NOMO-1 (cell line): ENCODE measurements around the gene CKMT1B.
"Not testable (repeated sequence)": the region's sequence is repeated elsewhere in the genome, so short reads cannot be mapped to it uniquely, and the experiment has no call there.

Experiments
- DNase-seq, 2 experiments: peaks; one replicate each; lab custom pipeline; 2025; ENCODE audit not compliant: unreplicated experiment in 2 of 2; lab: John Stamatoyannopoulos, UW

The CKMT1B gene

GRCh38 chr15:43593328-43594190 is at the start of gene CKMT1B:
TSS of gene CKMT1B (plus strand) at chr15:43594027. CDS start at chr15:43594219, 192 bp downstream.
- not testable (repeated sequence) for DNase-seq

DNA sequence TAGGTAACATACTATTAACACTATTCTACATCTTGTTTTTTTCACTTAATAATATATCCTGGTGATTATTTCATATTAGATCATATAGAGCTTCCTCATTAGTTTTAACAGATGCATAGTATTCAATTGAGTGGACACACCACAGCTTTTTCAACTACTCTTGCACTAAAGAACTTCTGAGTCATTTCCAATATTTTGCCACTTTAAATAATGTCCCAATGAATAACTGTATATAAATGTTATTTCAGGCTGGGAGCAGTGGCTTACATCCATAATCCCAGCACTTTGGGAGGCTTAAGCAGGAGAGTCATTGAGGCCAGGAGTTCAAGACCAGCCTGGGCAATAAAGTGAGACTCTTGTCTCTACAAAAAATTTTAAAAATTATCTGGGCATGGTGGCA is 49.6 kb upstream of the CKMT1B start:
- no peak for DNase-seq

GRCh38 chr15:43545426-43545825 is 48.4 kb upstream of the CKMT1B start:
- DNase-seq, result no peak

DNA sequence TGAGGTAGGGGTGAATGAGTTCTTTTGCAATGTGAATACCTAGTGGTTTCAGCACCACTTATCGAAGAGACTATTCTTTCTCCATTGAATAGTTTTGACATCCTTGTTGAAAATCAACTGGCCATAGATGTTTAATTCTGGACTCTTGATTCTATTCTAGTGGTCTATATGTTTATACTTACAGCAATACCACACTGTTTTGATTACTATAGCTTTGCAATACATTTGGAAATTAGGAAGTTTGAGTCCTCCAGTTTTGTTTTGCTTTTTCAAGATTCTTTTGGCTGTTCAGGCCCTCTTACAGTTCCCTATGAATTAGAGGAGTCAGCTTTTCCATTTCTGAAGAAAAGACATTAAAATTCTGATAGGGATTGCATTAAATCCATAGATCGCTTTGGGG is 46.3 kb upstream of the CKMT1B start:
- no peak for DNase-seq

DNA sequence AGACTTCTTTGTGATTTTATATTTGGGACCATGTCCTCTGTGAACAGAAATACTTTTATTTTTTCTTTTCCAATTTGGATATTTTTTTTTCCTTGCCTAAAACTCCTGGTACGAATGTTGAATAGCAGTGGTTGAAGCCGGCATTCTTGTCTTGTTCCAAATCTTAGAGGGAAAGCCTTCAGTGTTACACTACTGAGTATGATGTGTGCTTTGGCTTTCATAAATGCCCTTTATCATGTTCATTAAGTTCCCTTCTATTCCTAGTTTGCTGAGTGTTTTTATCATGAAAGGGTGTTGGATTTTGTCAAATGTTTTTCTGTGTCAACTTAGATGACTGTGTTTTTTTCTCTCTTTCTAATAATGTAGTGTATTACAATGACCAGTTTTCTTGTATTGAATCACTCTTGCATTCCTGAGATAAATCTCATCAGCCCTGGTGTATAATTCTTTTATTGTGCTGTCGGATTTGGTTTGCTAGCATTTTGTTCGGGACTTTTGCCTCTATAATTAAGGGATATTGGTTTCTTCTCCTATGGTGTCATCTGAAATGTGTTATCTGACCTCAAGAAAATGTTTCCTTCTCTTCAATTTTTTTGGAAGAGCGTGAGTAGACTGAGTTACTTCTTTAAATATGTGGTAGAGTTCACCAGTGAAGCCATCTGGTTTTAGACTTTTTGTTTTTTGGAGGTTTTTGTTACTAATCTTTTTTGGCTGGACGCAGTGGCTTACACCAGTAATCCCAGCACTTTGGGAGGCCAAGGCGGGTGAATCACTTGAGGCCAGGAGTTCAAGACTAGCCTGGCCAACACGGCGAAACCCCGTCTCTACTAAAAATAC is 43.1 kb upstream of the CKMT1B start:
- DNase-seq, result no peak

- DNase-seq, result no peak
Measured at GRCh38 chr15:43552256-43552655, 41.6 kb upstream of the CKMT1B start.

DNA sequence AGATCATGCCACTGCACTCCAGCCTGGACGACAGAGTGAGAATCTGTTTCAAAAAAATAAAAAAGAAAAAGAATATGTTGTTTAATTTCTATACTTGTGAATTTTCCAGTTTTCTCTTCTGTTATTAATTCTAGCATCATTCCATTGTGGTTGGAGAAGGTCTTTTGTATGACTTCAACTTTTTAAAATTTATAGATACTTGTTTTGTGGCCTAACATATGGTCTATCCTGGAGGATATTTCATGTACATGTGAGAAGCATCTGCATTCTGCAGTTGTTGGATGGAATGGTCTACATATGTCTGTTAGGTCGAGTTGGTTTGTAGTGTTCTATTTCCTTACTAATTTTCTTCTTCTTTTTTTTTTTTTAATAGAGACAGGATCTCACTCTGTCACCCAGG is 40.8 kb upstream of the CKMT1B start:
- no peak for DNase-seq

- DNase-seq, result not testable (repeated sequence)
Measured at GRCh38 chr15:43562753-43563152, 31.1 kb upstream of the CKMT1B start.

- DNase-seq, result not testable (repeated sequence)
Measured at GRCh38 chr15:43563793-43564192, 30.0 kb upstream of the CKMT1B start.

- DNase-seq, result not testable (repeated sequence)
Measured at GRCh38 chr15:43566615-43567014, 27.2 kb upstream of the CKMT1B start.

DNA sequence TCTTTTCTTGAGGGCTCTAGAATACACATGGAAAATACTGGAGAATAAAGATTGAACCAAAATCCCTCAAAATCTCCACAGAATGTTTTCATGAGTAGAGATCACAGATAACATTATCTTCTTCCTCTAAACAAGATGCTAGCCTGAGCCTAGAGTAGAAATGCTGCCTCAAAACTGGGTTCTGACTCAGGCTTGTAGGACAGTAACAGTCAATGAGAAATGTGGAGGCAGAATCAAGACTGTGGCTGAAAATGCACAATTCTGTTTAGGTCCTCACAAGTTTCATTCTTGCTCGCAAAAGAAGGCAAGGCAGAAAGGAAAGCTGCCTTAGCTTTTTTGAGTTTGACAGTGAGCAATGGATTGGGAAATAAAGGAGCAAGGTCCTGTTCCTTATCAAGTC is 19.2 kb upstream of the CKMT1B start:
- DNase-seq, result not testable (repeated sequence)

DNA sequence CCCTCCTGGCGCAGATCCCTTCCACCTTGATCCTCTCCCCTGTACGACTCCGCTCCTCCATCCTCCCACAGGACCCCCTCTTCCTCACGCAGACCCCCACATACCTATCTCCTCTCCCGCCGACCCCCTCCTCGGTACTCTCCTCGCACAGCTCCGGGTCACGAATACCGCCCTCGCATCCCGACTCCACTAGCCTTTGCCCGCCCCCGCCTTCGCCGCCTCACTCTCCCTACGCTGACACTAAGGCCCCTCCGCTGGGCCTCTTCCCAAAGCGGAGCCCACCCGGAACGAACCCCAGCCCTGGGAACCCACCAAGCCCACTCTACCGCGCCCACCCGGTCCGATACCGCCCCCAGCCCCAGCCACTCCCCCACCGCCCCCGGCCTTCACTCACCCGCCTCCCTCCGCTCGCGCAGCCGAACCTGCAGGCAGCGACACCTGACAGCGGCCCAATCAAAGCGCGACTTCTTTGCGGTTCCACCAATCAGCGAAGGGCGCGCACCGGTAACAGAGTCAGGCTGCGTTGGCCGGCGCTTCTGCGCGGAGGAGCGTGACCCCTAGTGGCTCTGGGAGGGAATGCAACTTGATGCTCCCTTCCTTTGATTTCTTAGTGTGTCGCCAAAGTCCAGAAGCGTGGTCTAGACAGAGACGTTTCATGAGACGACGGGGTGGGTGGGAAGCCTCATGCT is 3.9 kb upstream of the CKMT1B start, which contains the start of gene PPIP5K1:
Gene PPIP5K1 (minus strand): TSS at position 431 of the 689 bp plus-strand sequence. CDS start 5,704 bp downstream, outside the sequence.
- DNase-seq, result not testable (repeated sequence)

GRCh38 chr15:43592841-43593240 is 986 bp upstream of the CKMT1B start:
- not testable (repeated sequence) for DNase-seq

DNA sequence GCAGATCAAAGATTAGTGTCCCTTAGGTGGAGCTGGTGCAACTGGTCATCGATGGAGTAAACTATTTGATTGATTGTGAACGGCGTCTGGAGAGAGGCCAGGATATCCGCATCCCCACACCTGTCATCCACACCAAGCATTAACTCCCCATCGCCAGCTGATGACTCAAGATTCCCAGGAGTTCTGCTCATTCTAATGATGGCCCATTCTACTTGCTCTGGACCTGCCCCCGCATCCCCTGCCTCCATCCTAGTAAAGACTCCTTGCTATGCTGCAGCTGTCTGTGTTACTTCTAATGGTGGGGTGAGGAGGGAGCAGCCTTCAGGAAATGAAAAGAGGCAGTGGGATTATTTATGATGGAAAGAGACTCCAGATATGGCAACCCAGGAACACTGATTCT is 5.3 kb downstream of the CKMT1B start:
- DNase-seq, result not testable (repeated sequence)

GRCh38 chr15:43600200-43600599 is 6.4 kb downstream of the CKMT1B start:
- DNase-seq, result not testable (repeated sequence)

GRCh38 chr15:43602233-43602632 is 8.4 kb downstream of the CKMT1B start:
- DNase-seq, result not testable (repeated sequence)

DNA sequence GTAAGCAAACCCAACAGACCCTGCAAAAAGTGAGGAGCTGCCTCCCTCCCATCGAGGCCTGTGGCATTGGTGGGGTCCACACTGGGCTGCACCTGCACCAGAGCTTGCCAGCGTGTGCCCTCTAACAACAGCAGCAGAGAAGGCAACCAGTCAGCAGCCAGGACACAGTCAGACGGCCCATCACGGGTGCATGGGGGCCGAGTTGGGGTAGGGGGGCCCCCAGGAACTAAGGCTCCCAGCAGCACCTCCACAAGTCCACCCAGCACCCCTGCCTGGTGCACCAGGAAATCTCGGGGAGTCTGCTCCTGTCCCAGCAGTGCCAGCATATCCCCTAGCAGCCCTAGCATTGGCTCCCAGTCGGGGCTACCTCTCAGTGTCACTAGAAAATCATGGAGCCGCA is 23.9 kb downstream of the CKMT1B start:
- DNase-seq, result not testable (repeated sequence)

DNA sequence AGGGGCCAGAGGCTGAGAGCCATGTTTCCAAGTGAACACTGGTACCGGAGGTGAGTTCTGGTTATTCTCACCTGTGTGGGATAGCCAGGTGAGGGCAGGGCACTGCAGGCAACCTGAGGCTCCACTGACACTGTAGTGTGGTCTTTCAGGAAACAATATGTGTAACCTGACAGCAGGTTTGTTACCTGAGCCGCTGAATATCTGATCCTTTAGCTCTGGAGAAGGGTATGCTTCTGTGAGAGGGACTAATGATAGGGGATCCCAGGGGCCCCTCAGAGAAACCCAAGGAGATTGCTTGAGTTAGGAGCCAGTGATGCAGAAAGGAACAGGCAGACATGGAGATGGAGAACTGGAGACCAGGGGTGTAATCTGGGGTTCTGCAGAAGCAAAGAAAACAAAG is 24.9 kb downstream of the CKMT1B start, which contains the start of gene STRC:
Gene STRC (minus strand): TSS at position 101 of the 400 bp plus-strand sequence. CDS start 78 bp downstream, at position 23.
- DNase-seq, result not testable (repeated sequence)

- not testable (repeated sequence) for DNase-seq
Measured at GRCh38 chr15:43622068-43622799, 28.4 kb downstream of the CKMT1B start.

- DNase-seq, result no peak
Measured at GRCh38 chr15:43625106-43625505, 31.3 kb downstream of the CKMT1B start.
